GM12891 (cell line): ENCODE data around the gene ITGBL1.

Experiments used
- DNase-seq: peaks from one replicate; pipeline ENCODE4 v3.0.0; 2011; ENCODE audit warnings: low spot score; ENCODE audit not compliant: insufficient read length
- FAIRE-seq: peaks from 2 replicates; lab custom pipeline; 2011; peaks lifted over from hg19 to GRCh38; lab: Jason Lieb, UNC
- PAX5 ChIP-seq: IDR thresholded peaks from 2 replicates; pipeline ENCODE4 v1.6.1; 2011; ENCODE audit warnings: low read length, moderate library complexity, mild to moderate bottlenecking; ENCODE audit not compliant: insufficient read depth, severe bottlenecking
- POLR2A ChIP-seq: IDR thresholded peaks from 2 replicates; pipeline ENCODE4 v1.6.1; 2011; ENCODE audit warnings: low read depth, low read length, control low read depth
- POLR2AphosphoS5 ChIP-seq: IDR thresholded peaks from 2 replicates; pipeline ENCODE4 v1.6.1; 2011; ENCODE audit warnings: low read depth, low read length, control low read depth
- POU2F2 ChIP-seq: IDR thresholded peaks from 2 replicates; pipeline ENCODE4 v1.6.1; 2011; ENCODE audit warnings: low read depth, mild to moderate bottlenecking, control low read depth, low read length, moderate library complexity
- SPI1 ChIP-seq: IDR thresholded peaks from 2 replicates; pipeline ENCODE4 v1.6.1; 2011; ENCODE audit warnings: low read depth, low read length, control low read depth
- TAF1 ChIP-seq: IDR thresholded peaks from 2 replicates; pipeline ENCODE4 v1.6.1; 2011; ENCODE audit warnings: low read depth, low read length, control low read depth

ITGBL1 gene

DNA sequence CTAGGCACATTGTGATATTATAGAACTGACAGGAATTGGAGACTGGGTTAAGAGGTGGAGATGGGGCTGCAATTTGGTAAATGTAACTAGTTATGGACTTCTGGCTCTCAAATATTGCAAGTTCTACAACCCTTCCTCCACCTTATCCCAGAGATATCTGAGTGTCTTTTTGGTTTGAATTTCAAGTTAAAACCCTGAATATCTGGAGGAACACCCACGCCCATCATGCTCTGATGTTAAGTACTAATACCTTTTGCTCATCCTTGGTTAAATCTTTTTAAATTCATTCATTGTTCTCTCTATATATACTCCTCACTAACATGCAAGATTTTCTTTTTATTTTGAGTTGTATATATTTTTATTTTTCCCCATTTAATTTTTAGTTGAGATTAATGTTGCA is 28.9 kb downstream of the ITGBL1 start:
- TF ChIP-seq POU2F2: no peak
- TF ChIP-seq POLR2A: no peak
- TF ChIP-seq PAX5: no peak
- no peak for TF ChIP-seq TAF1
- TF ChIP-seq POLR2AphosphoS5: no peak
- FAIRE-seq: no peak

GRCh38 chr13:101486708-101487437 is 34.4 kb downstream of the ITGBL1 start:
- no peak for TF ChIP-seq POLR2A
- TF ChIP-seq PAX5: no peak
- no peak for FAIRE-seq
- no peak for DNase-seq

More for the DNA sequence above, 28.9 kb downstream of the ITGBL1 start:
- DNase-seq: no peak

DNA sequence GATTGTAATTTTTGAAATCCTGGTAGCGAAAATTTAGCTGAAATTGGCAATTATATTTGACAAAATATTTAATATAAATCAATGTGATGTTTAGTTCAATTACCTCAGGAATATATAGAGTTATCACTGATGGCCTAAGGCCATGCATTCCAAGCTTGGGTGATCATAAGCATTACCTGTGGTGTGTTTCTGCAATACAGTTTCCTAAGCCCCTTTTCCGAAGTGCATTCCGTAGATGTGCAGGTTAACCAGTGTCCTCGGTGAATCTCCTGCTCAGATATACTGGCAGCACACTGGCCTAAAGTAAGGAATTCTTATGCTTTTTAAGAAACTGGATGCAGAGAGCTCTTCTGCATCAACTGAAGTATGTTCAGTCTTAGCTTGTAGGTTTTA is 35.0 kb downstream of the ITGBL1 start:
- DNase-seq: no peak
- TF ChIP-seq POLR2AphosphoS5 (no peak), POLR2A (no peak), PAX5 (no peak), TAF1 (no peak)
- no peak for FAIRE-seq

- FAIRE-seq (no peak), DNase-seq (no peak)
- no peak for TF ChIP-seq SPI1
- TF ChIP-seq TAF1: no peak
- no peak for TF ChIP-seq PAX5
- no peak for TF ChIP-seq POU2F2
- TF ChIP-seq POLR2A: no peak
Observed at GRCh38 chr13:101488734-101489133, 36.3 kb downstream of the ITGBL1 start.

DNA sequence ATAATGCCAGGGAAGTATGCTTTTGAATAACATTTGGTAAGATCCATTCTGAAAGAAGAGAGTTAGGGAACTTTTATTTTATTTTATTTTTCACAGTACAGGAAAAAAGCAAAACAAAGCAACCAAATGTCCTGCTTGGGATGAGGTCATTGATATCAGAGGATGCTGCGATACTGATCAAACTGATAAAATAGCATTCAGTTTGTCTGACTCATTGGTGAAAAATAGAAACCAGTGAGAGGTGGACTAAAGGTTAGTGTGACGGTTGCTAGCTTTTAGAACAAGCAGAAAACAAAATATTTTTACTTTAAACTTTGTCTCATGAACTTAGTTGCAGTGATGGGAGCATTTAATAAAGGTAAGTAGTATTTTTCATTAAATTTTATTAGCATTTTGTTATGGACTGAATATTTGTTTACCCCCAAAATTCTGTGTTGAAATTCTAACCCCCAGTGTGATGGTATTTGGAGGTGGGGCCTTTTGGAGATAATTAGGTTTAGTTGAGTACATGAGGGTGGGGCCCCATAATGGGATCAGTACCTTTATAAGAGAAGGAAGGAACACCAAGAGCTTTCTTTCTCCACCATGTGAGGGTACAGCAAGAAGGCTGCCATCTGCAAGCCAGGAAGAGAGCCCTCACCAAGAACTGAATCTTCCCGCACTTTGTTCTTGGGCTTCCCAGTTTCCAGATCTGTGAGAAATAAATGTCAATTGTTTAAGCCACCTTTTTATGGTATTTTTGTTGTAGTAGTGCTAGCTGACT is 37.3 kb downstream of the ITGBL1 start:
- TF ChIP-seq PAX5 (no peak), POLR2A (no peak), SPI1 (no peak), POLR2AphosphoS5 (no peak), POU2F2 (no peak), TAF1 (no peak)
- no peak for FAIRE-seq

DNA sequence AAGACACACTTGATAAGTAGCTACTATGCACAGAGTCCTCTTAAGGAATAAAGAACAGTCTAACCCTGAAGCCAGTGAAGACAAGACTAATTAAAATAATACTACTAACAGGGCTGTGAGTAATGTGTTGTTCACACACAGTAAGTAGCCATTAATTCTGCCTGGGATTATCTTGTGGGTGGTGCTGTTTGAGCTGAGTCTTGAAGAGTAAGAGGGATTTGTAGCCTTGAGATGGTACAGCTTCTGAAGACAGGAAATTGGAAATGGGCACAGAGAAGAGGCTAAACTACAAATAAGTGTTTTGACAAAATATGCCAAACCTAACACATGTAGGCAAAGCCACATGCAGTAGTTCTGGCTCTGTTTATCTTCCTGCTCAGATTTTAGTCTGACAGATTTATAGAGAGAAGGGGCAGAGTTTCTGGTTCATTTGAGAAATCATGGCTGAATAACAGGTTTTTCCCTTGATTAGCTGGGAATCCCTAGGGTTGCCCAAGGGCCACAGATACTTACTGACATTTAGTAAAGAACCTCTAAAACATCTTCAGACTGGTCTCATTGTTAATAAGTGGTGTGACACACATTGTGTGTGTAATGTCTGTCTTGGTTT is 38.0 kb downstream of the ITGBL1 start:
- TF ChIP-seq POLR2AphosphoS5: no peak
- TF ChIP-seq PAX5: no peak
- TF ChIP-seq POU2F2: no peak
- TF ChIP-seq TAF1: no peak
- FAIRE-seq (no peak), DNase-seq (no peak)

More for the DNA sequence above, 37.3 kb downstream of the ITGBL1 start:
- no peak for DNase-seq

- no peak for TF ChIP-seq POLR2A
- TF ChIP-seq SPI1: no peak
- TF ChIP-seq TAF1: no peak
- no peak for TF ChIP-seq POU2F2
- TF ChIP-seq PAX5: no peak
- DNase-seq (no peak), FAIRE-seq (no peak)
Observed at GRCh38 chr13:101492251-101492910, 39.9 kb downstream of the ITGBL1 start.

DNA sequence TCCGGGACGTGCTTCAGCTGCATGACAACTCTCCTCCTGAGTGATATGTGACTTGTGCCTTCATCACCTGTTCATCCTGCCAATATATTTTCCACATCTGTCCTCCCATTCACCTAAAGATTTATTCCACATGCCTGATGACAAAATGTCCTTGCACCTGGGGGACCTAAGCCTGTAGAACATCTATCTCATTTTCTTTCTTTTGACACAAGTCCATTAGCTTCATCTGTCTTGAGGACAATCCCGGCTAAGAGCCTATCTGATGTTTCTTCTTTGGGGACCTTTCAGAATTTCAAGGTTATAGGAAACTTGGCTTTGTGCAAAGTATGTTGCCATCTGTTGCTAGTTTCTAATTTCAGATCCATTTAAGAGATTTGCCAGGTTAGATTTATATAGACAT is 41.1 kb downstream of the ITGBL1 start:
- DNase-seq (no peak), FAIRE-seq (no peak)
- TF ChIP-seq POU2F2: no peak
- no peak for TF ChIP-seq TAF1
- TF ChIP-seq PAX5: no peak
- TF ChIP-seq POLR2A: no peak
- TF ChIP-seq SPI1: no peak
- TF ChIP-seq POLR2AphosphoS5: no peak

- no peak for FAIRE-seq
- DNase-seq: no peak
- TF ChIP-seq PAX5 (no peak), POLR2AphosphoS5 (no peak), POLR2A (no peak), POU2F2 (no peak), TAF1 (no peak), SPI1 (no peak)
Observed at GRCh38 chr13:101499406-101499805, 46.9 kb downstream of the ITGBL1 start.

DNA sequence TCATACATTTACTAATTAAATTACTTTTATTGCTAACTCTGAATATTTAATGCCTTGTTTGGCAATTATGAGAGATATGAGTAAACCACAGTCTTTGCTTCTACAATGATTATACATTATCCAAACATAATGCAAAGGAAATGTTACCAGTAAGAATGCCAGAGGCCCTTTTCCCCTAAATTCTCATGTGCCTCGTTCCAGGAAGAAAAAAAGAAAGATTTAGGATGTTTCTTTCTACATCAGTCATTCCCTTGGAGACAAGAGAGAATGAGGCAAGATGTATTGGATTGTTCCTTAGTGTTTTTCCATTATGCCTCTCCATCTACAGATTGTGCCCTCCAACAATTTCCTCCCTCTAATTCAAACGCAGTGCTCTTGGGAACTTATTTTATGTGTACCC is 50.1 kb downstream of the ITGBL1 start:
- FAIRE-seq (no peak), DNase-seq (no peak)
- TF ChIP-seq POLR2AphosphoS5 (no peak), PAX5 (no peak), TAF1 (no peak), POU2F2 (no peak)
